Endothelial cell of umbilical vein (primary cell): ENCODE data around the gene LRRC8C. TPM values are rescaled to one million over a fixed set of nuclear protein-coding genes. Genes with fewer than 3 reads are reported as not detected.

Source experiments
- BruUV-seq: library from RNA; stranded (reverse); fragments of 400-500 nt; replicated peaks from 2 replicates; lab custom pipeline; 2021; lab: Mats Ljungman, UMichigan
- CTCF ChIA-PET: fragments of 300-600, 350-600 bp; sonication (Branson Sonifier 250); formaldehyde crosslinking; loops from one replicate; lab custom pipeline; 2021; ENCODE audit warnings: antibody characterized with exemption, inconsistent platforms; lab: Charles Lee
- POLR2A ChIA-PET: fragments of 300-600, 350-600 bp; sonication (Branson Sonifier 250); formaldehyde crosslinking; loops from one replicate; lab custom pipeline; 2021; ENCODE audit warnings: antibody characterized with exemption, inconsistent platforms; lab: Charles Lee
- DNase-seq: peaks from one replicate; pipeline ENCODE4 v3.0.0-alpha.2; 2011; ENCODE audit warnings: low read depth, low spot score
- FAIRE-seq: peaks from 2 replicates; lab custom pipeline; 2011; peaks lifted over from hg19 to GRCh38; lab: Jason Lieb, UNC
- H2AFZ ChIP-seq: 2 replicates; pipeline ENCODE4 v1.6.0; 2012; ENCODE audit warnings: low read depth, low read length, control low read depth, inconsistent platforms
- H3K27ac ChIP-seq: 2 replicates; pipeline ENCODE4 v1.5.1; 2011; ENCODE audit warnings: low read depth, mild to moderate bottlenecking, control low read depth, low read length, moderate library complexity; ENCODE audit not compliant: insufficient read depth
- H3K27me3 ChIP-seq, 2 experiments: 2 replicates each; pipeline versions ENCODE4 v1.6.0 to v1.6.1; 2011; ENCODE audit warnings: low read length in 2 of 2, mixed read lengths in 1 of 2; ENCODE audit not compliant: control insufficient read depth in 2 of 2, insufficient read depth in 2 of 2
- H3K36me3 ChIP-seq, 2 experiments: 2 replicates in 1 of 2; 3 replicates in 1 of 2; pipeline ENCODE4 v1.5.1; 2011; ENCODE audit warnings: low read length in 2 of 2, mild to moderate bottlenecking in 1 of 2, moderate library complexity in 1 of 2; ENCODE audit not compliant: control insufficient read depth in 2 of 2, insufficient read depth in 2 of 2; ENCODE audit errors: extremely low read depth in 1 of 2
- H3K4me1 ChIP-seq: 3 replicates; pipeline ENCODE4 v1.5.1; 2011; ENCODE audit warnings: mild to moderate bottlenecking, low read length; ENCODE audit not compliant: control insufficient read depth, insufficient read depth; ENCODE audit errors: extremely low read depth
- H3K4me2 ChIP-seq: 2 replicates; pipeline ENCODE4 v1.6.1; 2011; ENCODE audit warnings: low read length, control low read depth, mixed read lengths; ENCODE audit not compliant: insufficient read depth
- H3K4me3 ChIP-seq, 3 experiments: fragments of 200-600 bp in 1 of 3; sonication (generic), shearing (Covaris generic) in 1 of 3; replicated peaks in 1 of 3; 2 replicates each; pipeline ENCODE4 v1.5.1; 2011 to 2016; ENCODE audit warnings: control low read depth in 3 of 3, low read length in 3 of 3, mild to moderate bottlenecking in 2 of 3, inconsistent platforms in 1 of 3, low read depth in 1 of 3, moderate library complexity in 1 of 3; ENCODE audit not compliant: insufficient read depth in 1 of 3
- H3K79me2 ChIP-seq: 2 replicates; pipeline ENCODE4 v1.6.0; 2012; ENCODE audit warnings: low read length, inconsistent platforms; ENCODE audit not compliant: control insufficient read depth, insufficient read depth
- H3K9ac ChIP-seq: replicated peaks from 2 replicates; pipeline ENCODE3; 2011; ENCODE audit warnings: low read length, control low read depth; ENCODE audit not compliant: insufficient read depth; ENCODE audit errors: extremely low read depth
- H3K9me1 ChIP-seq: replicated peaks from 3 replicates; pipeline ENCODE4 v1.6.0; 2011; ENCODE audit warnings: mild to moderate bottlenecking, low read length; ENCODE audit not compliant: control insufficient read depth, insufficient read depth; ENCODE audit errors: extremely low read depth
- H3K9me3 ChIP-seq: replicated peaks from 2 replicates; pipeline ENCODE4 v1.5.1; 2012; ENCODE audit warnings: low read length, inconsistent platforms; ENCODE audit not compliant: control insufficient read depth, insufficient read depth
- H4K20me1 ChIP-seq: replicated peaks from 2 replicates; pipeline ENCODE3; 2011; ENCODE audit warnings: mild to moderate bottlenecking, low read length; ENCODE audit not compliant: control insufficient read depth, insufficient read depth; ENCODE audit errors: extremely low read depth
- EZH2 ChIP-seq: IDR thresholded peaks from 2 replicates; pipeline ENCODE4 v1.6.1; 2012; ENCODE audit warnings: borderline replicate concordance, low read depth, mild to moderate bottlenecking, moderate library complexity, low read length, inconsistent platforms; ENCODE audit not compliant: severe bottlenecking
- FOS ChIP-seq: IDR thresholded peaks from 2 replicates; pipeline ENCODE4 v1.6.1; 2011; ENCODE audit warnings: mild to moderate bottlenecking, low read length, moderate library complexity, borderline replicate concordance; ENCODE audit not compliant: insufficient read depth
- GATA2 ChIP-seq: IDR thresholded peaks from 2 replicates; pipeline ENCODE4 v1.7.0; 2011; ENCODE audit warnings: low read depth, mild to moderate bottlenecking, moderate library complexity, mixed read lengths, low read length; ENCODE audit not compliant: insufficient read length, insufficient read depth
- JUN ChIP-seq: IDR thresholded peaks from 2 replicates; pipeline ENCODE4 v1.6.1; 2011; ENCODE audit warnings: borderline replicate concordance, low read depth; ENCODE audit not compliant: insufficient read length, insufficient read depth
- MYC ChIP-seq: IDR thresholded peaks from one replicate; pipeline ENCODE4 v1.6.1; 2011; ENCODE audit warnings: mild to moderate bottlenecking, low read depth, low read length
- POLR2A ChIP-seq: IDR thresholded peaks from 2 replicates; pipeline ENCODE4 v1.6.1; 2012; ENCODE audit warnings: low read depth, mild to moderate bottlenecking, control low read depth, low read length
- POLR2AphosphoS5 ChIP-seq: IDR thresholded peaks from 2 replicates; pipeline ENCODE4 v1.6.1; 2012; ENCODE audit warnings: low read depth, mild to moderate bottlenecking, control low read depth, low read length, moderate library complexity; ENCODE audit not compliant: insufficient read depth
- dilution Hi-C: fragments of 300-500 bp; cut with MboI; formaldehyde crosslinking; loops from one replicate; pipeline ENCODE4 v1.15.0; 2019; ENCODE audit warnings: low sequenced_read_pairs; ENCODE audit not compliant: extremely low pct_ligation_motif_present
- intact Hi-C: fragments of 100-400 bp; cut with micrococcal nuclease; formaldehyde crosslinking; loops from one replicate; pipeline ENCODE4 v1.10.0; 2022
- polyA plus RNA-seq, 4 experiments: library from polyadenylated mRNA; depleted of rRNA in 3 of 4; stranded (reverse) in 3 of 4; unstranded in 1 of 4; fragments of >200 nt; gene quantifications; 2 replicates each; pipeline versions ENCODE4 v1.2.1 to v1.2.3, GENCODE V29; 2011 to 2012; ENCODE audit warnings: missing spikeins in 1 of 4
- total RNA-seq: library from RNA; stranded (reverse); gene quantifications from 2 replicates; pipeline ENCODE4 v1.2.3, GENCODE V29; 2021
- TF ChIP-seq, protein P1 (sequence below), 2 donors: IDR thresholded peaks; 1 replicate in 1 of 2; 2 replicates in 1 of 2; pipeline ENCODE4 v1.5.1; 2011; ENCODE audit warnings: low read length in 2 of 2, mild to moderate bottlenecking in 2 of 2, moderate library complexity in 2 of 2, control low read depth in 1 of 2, inconsistent platforms in 1 of 2, low read depth in 1 of 2; ENCODE audit not compliant: insufficient read depth in 1 of 2; ENCODE audit errors: extremely low read depth in 1 of 2
- TF ChIP-seq, protein P2 (sequence below): IDR thresholded peaks from 2 replicates; pipeline ENCODE4 v1.6.1; 2011; ENCODE audit not compliant: insufficient read depth, insufficient read length

LRRC8C gene
- total and polyA plus RNA-seq, 2 donors (not counting 3 experiments of a cell fraction or from before 2014, with no cell fraction given): 33.6 to 51.5 TPM

- FAIRE-seq (no peak), DNase-seq (no peak)
- no peak for TF ChIP-seq JUN
- TF ChIP-seq, protein P1, sequence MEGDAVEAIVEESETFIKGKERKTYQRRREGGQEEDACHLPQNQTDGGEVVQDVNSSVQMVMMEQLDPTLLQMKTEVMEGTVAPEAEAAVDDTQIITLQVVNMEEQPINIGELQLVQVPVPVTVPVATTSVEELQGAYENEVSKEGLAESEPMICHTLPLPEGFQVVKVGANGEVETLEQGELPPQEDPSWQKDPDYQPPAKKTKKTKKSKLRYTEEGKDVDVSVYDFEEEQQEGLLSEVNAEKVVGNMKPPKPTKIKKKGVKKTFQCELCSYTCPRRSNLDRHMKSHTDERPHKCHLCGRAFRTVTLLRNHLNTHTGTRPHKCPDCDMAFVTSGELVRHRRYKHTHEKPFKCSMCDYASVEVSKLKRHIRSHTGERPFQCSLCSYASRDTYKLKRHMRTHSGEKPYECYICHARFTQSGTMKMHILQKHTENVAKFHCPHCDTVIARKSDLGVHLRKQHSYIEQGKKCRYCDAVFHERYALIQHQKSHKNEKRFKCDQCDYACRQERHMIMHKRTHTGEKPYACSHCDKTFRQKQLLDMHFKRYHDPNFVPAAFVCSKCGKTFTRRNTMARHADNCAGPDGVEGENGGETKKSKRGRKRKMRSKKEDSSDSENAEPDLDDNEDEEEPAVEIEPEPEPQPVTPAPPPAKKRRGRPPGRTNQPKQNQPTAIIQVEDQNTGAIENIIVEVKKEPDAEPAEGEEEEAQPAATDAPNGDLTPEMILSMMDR (IDR thresholded peaks at IDR 0.05; ENCODE audit: extremely low read depth in 1 of 2, insufficient read depth in 1 of 2, low read depth in 1 of 2, low read length in 2 of 2): no peak
- TF ChIP-seq GATA2: no peak
- TF ChIP-seq, protein P2, sequence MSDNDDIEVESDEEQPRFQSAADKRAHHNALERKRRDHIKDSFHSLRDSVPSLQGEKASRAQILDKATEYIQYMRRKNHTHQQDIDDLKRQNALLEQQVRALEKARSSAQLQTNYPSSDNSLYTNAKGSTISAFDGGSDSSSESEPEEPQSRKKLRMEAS: no peak
- TF ChIP-seq FOS: no peak
- TF ChIP-seq EZH2: no peak
- no peak for TF ChIP-seq POLR2AphosphoS5
- no peak for TF ChIP-seq MYC
- no peak for TF ChIP-seq POLR2A
- BruUV-seq: no TSS peak
- Histone ChIP-seq H3K4me3 (no peak overlapping the region), H3K27ac (no peak overlapping the region), H4K20me1 (no peaks in the 10 kb centered on the region), H3K27me3 (no peaks in the 10 kb centered on the region), H3K9me1 (no peaks in the 10 kb centered on the region), H3K9ac (no peak overlapping the region), H2AFZ (no peak overlapping the region), H3K4me2 (no peak overlapping the region), H3K36me3 (no peaks in the 10 kb centered on the region), H3K4me1 (peaks cover 8% of the 10 kb centered on the region), H3K9me3 (no peaks in the 10 kb centered on the region), H3K79me2 (no peaks in the 10 kb centered on the region)
- CTCF ChIA-PET: interaction anchor here (1.5 kb wide), 1 partner anchor 30 kb away, joined by 4 read pairs; no protein-coding TSS in a partner anchor
- POLR2A ChIA-PET: no interaction called here
- dilution Hi-C loops: no loop called here
- intact Hi-C loops: no loop called here
Observed at GRCh38 chr1:89732643-89733222, 99.8 kb downstream of the LRRC8C start.
